Myocyte (in vitro differentiated cells): Measurements from ENCODE around the gene COCH. TPM values are rescaled to one million over a fixed set of nuclear protein-coding genes. Genes with fewer than 3 reads are reported as not detected.

Experiments
- DNase-seq: peaks from one replicate; pipeline ENCODE4 v3.0.0-alpha.2; 2012; ENCODE audit warnings: low read depth
- polyA plus RNA-seq: library from polyadenylated mRNA; unstranded; fragments of >200 nt; gene quantifications from one replicate; pipeline ENCODE4 v1.2.1, GENCODE V29; 2012; ENCODE audit warnings: missing spikeins
- total RNA-seq: library from RNA; depleted of rRNA; stranded (reverse); fragments of >200 nt; gene quantifications from 2 replicates; pipeline ENCODE4 v1.2.3, GENCODE V29; 2014

COCH gene
- total RNA-seq: 0.27 and 0.31 TPM in 2 replicates
- polyA plus RNA-seq: 0.38 TPM

DNA sequence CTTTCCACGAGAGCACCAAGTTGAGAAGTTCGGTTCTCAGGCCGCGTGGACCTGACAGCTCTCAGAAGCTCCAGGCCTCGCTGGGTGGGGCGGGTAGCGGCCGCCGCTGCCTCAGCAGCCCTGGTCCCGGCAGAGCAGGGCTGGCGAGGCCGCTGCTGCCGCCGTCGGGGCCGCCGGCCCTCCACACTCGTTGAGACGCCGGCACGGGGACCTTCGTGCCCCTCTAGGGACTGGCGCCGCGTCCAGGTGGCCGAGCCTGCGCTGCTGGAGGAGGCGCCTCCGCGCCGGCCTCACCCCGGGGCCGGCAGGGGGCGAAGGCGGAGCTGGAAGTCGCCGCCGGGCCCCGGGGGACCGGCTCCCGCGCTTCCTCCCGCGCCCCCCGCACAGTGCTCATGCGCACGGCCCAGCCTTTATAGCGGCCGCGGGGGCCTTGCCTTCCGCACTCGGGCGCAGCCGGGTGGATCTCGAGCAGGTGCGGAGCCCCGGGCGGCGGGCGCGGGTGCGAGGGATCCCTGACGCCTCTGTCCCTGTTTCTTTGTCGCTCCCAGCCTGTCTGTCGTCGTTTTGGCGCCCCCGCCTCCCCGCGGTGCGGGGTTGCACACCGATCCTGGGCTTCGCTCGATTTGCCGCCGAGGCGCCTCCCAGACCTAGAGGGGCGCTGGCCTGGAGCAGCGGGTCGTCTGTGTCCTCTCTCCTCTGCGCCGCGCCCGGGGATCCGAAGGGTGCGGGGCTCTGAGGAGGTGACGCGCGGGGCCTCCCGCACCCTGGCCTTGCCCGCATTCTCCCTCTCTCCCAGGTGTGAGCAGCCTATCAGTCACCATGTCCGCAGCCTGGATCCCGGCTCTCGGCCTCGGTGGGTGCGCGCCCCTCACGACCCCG is at the start of gene COCH:
Gene COCH (plus strand): TSS at position 440 of the 879 bp plus-strand sequence. CDS start 380 bp downstream, at position 820.
- no peak for DNase-seq

DNA sequence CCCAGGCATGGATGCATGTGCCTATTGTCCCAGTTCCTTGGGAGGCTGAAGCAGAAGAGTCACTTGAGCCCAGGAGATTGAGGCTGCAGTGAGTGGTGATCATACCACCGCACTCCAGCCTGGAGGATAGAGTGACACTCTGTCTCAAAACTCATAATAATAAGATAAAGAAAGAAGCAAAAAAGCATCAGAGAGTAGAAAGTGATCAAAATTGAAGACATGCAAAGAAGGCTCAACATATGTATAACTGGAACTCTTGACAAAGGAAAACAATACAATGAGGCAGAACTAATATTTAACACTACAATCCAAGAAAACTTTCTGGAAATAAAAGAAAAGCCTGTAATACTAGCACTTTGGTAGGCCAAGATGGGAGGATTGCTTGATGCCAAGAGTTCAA is 48.3 kb upstream of the COCH start:
- no peak for DNase-seq

DNA sequence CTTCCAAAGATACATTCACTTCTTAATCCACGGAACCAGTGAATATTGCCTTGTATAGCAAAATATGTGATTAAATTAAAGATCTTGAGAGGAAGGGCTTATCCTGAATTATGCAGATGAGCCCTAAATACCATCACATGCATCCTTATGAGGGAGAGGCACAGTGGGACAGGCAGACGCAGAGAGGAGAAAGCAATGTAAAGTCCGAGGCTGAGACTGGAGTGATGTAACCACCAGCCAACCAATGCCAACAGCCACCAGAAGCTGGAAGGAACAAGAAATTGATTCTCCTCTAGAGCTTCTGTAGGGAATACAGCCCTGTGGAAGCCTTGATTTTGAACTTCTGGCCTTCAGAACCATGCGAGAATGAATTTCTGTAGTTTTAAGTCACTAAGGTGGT is 44.5 kb upstream of the COCH start:
- DNase-seq: no peak

- no peak for DNase-seq
These were observed 40.0 kb upstream of the COCH start for GRCh38 chr14:30834353-30834752.

GRCh38 chr14:30838351-30838750 is 36.0 kb upstream of the COCH start:
- DNase-seq: no peak

GRCh38 chr14:30840086-30840779 is 34.1 kb upstream of the COCH start:
- no peak for DNase-seq

DNA sequence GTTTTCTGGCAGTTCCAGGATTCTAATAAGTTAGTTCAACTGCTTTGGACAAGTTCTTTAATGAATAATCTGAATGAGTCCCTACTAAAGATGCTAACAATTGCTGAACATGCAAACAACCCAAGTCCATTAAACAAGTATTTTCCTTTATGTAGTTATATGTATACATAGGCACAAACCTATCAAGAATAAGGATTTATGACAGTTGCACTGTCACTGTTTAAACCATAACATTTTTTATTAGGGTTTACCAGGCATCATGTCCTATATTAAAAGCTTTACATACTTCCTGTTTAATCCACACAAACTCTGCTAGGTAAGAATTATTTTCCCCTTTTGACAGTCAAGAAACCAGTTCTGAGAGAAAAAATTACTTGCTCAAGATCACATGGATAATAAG is 31.9 kb upstream of the COCH start:
- no peak for DNase-seq

DNA sequence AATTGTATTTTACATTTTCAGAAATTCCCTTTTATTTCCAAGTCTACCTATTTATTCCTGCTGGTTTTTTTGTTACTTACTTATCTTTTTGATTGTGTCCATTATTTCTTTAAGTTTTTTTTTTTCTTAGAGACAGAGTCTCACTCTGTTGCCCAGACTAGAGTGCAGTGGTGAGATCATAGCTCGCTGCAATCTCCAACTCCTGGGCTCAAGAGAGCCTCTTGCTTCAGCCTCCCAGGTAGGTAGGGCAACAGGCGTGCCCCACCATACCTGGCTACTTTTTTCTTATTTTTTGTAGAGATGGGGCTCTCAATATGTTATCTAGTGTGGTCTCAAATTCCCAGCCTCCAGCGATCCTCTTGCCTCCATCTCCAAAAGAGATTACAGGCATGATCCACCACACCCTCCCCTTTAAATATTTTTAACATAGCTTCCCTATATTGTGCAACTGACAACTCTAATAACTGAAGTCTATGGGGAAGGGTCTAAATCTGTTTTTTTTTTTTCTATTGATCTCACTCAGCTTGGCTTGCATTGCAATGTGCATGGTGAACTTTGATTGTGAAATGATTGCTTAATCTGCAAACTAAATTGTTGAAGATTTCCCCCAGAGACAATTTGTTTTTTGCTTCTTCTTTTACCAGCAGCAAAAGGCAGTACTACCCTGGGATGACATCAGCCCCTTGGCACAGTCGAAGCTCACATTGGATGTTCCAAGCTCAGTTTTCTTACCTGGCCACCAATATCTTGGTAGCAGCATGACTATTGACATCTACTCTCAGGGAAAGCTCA is 25.7 kb upstream of the COCH start:
- no peak for DNase-seq

DNA sequence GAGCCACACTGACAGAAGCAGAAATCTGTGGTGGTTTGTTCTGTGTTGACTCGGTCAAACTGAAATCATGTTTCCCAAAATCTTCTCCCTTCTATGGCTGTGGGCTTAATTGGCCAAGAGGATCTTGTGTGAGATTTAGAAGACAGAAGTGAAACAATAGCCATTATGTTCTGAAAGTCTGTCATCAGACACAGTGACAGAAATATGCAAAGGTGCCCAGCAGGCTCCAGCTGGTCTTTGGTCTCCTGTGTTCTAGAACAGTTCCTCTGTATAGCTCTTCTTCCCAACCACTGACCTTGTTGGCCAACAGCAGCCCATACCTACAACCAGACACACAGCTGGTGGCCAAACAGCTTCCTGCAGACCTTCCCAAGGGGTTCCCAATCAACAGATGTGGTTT is 25.0 kb upstream of the COCH start:
- DNase-seq: no peak

- no peak for DNase-seq
These were observed 24.4 kb upstream of the COCH start for GRCh38 chr14:30849983-30850382.

GRCh38 chr14:30853946-30854345 is 20.4 kb upstream of the COCH start:
- DNase-seq: no peak

- no peak for DNase-seq
These were observed 19.9 kb upstream of the COCH start for GRCh38 chr14:30854492-30854891.

DNA sequence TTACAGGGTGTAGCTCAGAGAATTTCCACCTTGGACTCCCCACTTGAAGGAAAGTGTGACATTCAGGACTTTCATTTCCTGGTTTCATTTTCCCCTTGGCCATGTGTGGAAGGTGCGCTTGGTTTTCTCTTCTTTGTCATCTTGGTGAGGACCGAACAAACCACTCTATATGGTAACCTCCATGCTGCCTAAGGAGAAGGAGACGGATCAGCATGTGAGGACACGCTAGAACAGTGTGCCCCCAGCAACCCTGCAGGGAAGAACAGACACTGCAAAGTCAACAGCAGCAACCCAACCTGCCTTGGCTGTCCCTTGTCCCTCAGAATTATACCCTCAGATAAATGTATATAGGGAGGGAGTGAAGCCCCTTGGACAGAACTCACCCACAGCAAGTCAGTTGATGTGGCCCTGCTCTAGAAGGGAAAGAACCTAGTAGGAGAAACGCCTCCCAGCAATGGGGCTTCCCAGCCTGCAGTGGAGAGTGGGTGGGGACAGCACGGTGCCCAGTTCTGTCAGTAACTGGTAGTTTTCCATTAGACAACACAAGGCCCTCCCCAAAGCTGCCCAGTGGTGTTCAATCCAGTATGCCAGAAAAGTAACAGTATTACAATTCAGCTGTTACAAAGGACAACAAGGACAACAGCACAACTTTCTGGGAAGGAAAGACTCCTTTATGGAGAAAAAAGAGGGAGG is 18.9 kb upstream of the COCH start:
- DNase-seq: no peak

- DNase-seq: no peak
These were observed 13.2 kb upstream of the COCH start for GRCh38 chr14:30861200-30861599.

- no peak for DNase-seq
These were observed 9.4 kb upstream of the COCH start for GRCh38 chr14:30864934-30865333.

- no peak for DNase-seq
These were observed 5.6 kb upstream of the COCH start for GRCh38 chr14:30868736-30869135.

- peak; percentile 73 for DNase-seq
These were observed 4.7 kb upstream of the COCH start for GRCh38 chr14:30869551-30870155.

GRCh38 chr14:30872602-30873001 is 1.8 kb upstream of the COCH start:
- DNase-seq: no peak

GRCh38 chr14:30873308-30874119 is 845 bp upstream of the COCH start:
- no peak for DNase-seq
